Brain microvascular endothelial cell (primary cell): ENCODE measurements around the gene UGT1A10.

Source experiments
- DNase-seq: peaks from one replicate; pipeline ENCODE4 v3.0.0-alpha.2; 2020
- H3K27ac ChIP-seq: fragments of 250-450 bp; sonication (Bioruptor Pico); 2 replicates; pipeline ENCODE4 v1.5.1; 2020; ENCODE audit warnings: mild to moderate bottlenecking, moderate library complexity
- H3K27me3 ChIP-seq: fragments of 250-450 bp; sonication (Bioruptor Pico); replicated peaks from 2 replicates; pipeline ENCODE4 v1.5.1; 2020; ENCODE audit warnings: mild to moderate bottlenecking
- H3K36me3 ChIP-seq: fragments of 250-450 bp; sonication (Bioruptor Pico); replicated peaks from 2 replicates; pipeline ENCODE4 v1.5.1; 2020; ENCODE audit warnings: mild to moderate bottlenecking
- H3K4me3 ChIP-seq: 2 replicates; pipeline ENCODE4 v1.5.1; 2011; ENCODE audit warnings: low read depth, mild to moderate bottlenecking, control low read depth, low read length, moderate library complexity
- CTCF ChIP-seq: IDR thresholded peaks from 2 replicates; pipeline ENCODE4 v1.5.1; 2011; ENCODE audit warnings: low read depth, mild to moderate bottlenecking, moderate library complexity, low read length, control low read depth, inconsistent platforms; ENCODE audit errors: missing control alignments
- in situ Hi-C: cut with HindIII; loops from 2 replicates; pipeline ENCODE4 v1.10.0; 2017; ENCODE audit warnings: low sequenced_read_pairs, low pct_ligation_motif_present

Gene UGT1A10

GRCh38 chr2:233681521-233682099, 45.4 kb downstream of the UGT1A10 start, which contains the start of gene UGT1A7:
Gene UGT1A7 (plus strand): TSS chr2:233681901. CDS start chr2:233681938, 37 bp downstream.
- no peaks in the 10 kb centered on the region for H3K36me3 ChIP-seq
- no peak within 1 kb of the TSS for H3K27ac ChIP-seq
- no peak for TF ChIP-seq CTCF
- in situ Hi-C loops, result no loop called here
- no peaks in the 10 kb centered on the region for H3K27me3 ChIP-seq
- H3K4me3 ChIP-seq, result no peak within 1 kb of the TSS
- no peak for DNase-seq

- H3K27ac ChIP-seq, result no peak overlapping the region
- no peaks in the 10 kb centered on the region for H3K27me3 ChIP-seq
- no peak overlapping the region for H3K4me3 ChIP-seq
- no peaks in the 10 kb centered on the region for H3K36me3 ChIP-seq
- no peak for TF ChIP-seq CTCF
- no peak for DNase-seq
- in situ Hi-C loops, result no loop called here
Observed at GRCh38 chr2:233684640-233685039, 48.4 kb downstream of the UGT1A10 start.

GRCh38 chr2:233686928-233687327, 50.7 kb downstream of the UGT1A10 start:
- H3K4me3 ChIP-seq, result no peak overlapping the region
- H3K27me3 ChIP-seq, result no peaks in the 10 kb centered on the region
- no peak for TF ChIP-seq CTCF
- no peak overlapping the region for H3K27ac ChIP-seq
- H3K36me3 ChIP-seq, result no peaks in the 10 kb centered on the region
- no peak for DNase-seq
- in situ Hi-C loops, result no loop called here

- DNase-seq, result no peak
- in situ Hi-C loops, result no loop called here
- Histone ChIP-seq H3K27ac (no peak overlapping the region), H3K4me3 (no peak overlapping the region), H3K27me3 (no peaks in the 10 kb centered on the region), H3K36me3 (no peaks in the 10 kb centered on the region)
- no peak for TF ChIP-seq CTCF
Observed at GRCh38 chr2:233688341-233688740, 52.1 kb downstream of the UGT1A10 start.

- DNase-seq, result no peak
- H3K36me3 ChIP-seq, result no peaks in the 10 kb centered on the region
- no peaks in the 10 kb centered on the region for H3K27me3 ChIP-seq
- TF ChIP-seq CTCF, result no peak
- H3K4me3 ChIP-seq, result no peak overlapping the region
- H3K27ac ChIP-seq, result no peak overlapping the region
- in situ Hi-C loops, result no loop called here
Observed at GRCh38 chr2:233689031-233689430, 52.8 kb downstream of the UGT1A10 start.

- Histone ChIP-seq H3K27me3 (no peaks in the 10 kb centered on the region), H3K4me3 (no peak overlapping the region), H3K36me3 (no peaks in the 10 kb centered on the region), H3K27ac (no peak overlapping the region)
- DNase-seq, result no peak
- in situ Hi-C loops, result no loop called here
- TF ChIP-seq CTCF, result no peak
Observed at GRCh38 chr2:233689501-233689900, 53.3 kb downstream of the UGT1A10 start.
